Upper lobe of right lung (tissue), 1 donor: Measurements from ENCODE around the gene ADGRV1. TPM values are rescaled to one million over a fixed set of nuclear protein-coding genes. Genes with fewer than 3 reads are reported as not detected.
A peak's percentile ranks its signal among the peaks of the same experiment; 100 is the strongest.

Experiments
- ATAC-seq: fragments of 200-7000 bp; cut with Tn5 transposase; one replicate; pipeline ENCODE4 v1.9.1; 2020; ENCODE audit warnings: mild to moderate bottlenecking, moderate library complexity
- DNase-seq: peaks from one replicate; pipeline ENCODE4 v3.0.0-alpha.2; 2020
- H3K27ac ChIP-seq: fragments of 200-600 bp; one replicate; pipeline ENCODE4 v1.8.0; 2022
- H3K27me3 ChIP-seq: fragments of 200-600 bp; one replicate; pipeline ENCODE4 v1.8.0; 2022; ENCODE audit warnings: mild to moderate bottlenecking
- H3K36me3 ChIP-seq: fragments of 200-600 bp; one replicate; pipeline ENCODE4 v1.8.0; 2022
- H3K4me1 ChIP-seq: fragments of 200-600 bp; one replicate; pipeline ENCODE4 v1.8.0; 2022
- H3K4me3 ChIP-seq: fragments of 200-600 bp; one replicate; pipeline ENCODE4 v1.8.0; 2022; ENCODE audit warnings: mild to moderate bottlenecking
- H3K9me3 ChIP-seq: fragments of 200-600 bp; one replicate; pipeline ENCODE4 v1.8.0; 2022
- CTCF ChIP-seq: fragments of 200-600 bp; IDR thresholded peaks from one replicate; pipeline ENCODE4 v1.8.0; 2022; ENCODE audit warnings: antibody characterized with exemption
- intact Hi-C: fragments of 100-400 bp; cut with DNase I; formaldehyde crosslinking; loops from one replicate; pipeline ENCODE4 v1.11.0; 2022
- total RNA-seq: library from RNA; stranded (reverse); fragmentation: NEBNext Ultra II Directional; extraction: Animal tissue kit (Norgen Biotek cat#: 25700); gene quantifications from one replicate; pipeline ENCODE4 v1.2.1, GENCODE V29; 2021
- donor health status: DM: no; HTN: yes; CAD: no; lungs with severe emphysema.

The ADGRV1 gene
- total RNA-seq, 1 donor from 2014 or later = 47.1 TPM

- no peak for DNase-seq
- Histone ChIP-seq H3K4me1 (peaks cover 4% of the 10 kb centered on the region), H3K9me3 (no peaks in the 10 kb centered on the region), H3K36me3 (no peaks in the 10 kb centered on the region), H3K4me3 (no peak overlapping the region), H3K27ac (no peak overlapping the region), H3K27me3 (no peaks in the 10 kb centered on the region)
- intact Hi-C loops = no loop called here
- TF ChIP-seq CTCF = no peak
- peak; percentile 88 for ATAC-seq
Observed at GRCh38 chr5:90888511-90889324, 330.1 kb downstream of the ADGRV1 start.

DNA sequence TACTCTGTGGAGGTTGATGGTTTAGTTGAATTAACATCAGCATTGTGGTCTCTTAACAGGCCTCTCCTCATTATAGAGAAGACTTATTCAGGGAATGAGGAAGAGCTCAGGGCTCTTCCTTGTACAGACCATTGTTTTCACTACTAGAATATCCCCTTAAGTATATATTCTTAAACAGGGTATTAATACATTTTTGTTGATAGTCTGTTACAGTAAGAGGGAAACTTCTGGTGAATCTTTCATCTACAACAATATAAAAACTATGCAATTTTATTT, 330.7 kb downstream of the ADGRV1 start:
- intact Hi-C loops = no loop called here
- Histone ChIP-seq H3K4me1 (peaks cover 4% of the 10 kb centered on the region), H3K27me3 (no peaks in the 10 kb centered on the region), H3K27ac (no peak overlapping the region), H3K4me3 (no peak overlapping the region), H3K36me3 (no peaks in the 10 kb centered on the region), H3K9me3 (no peaks in the 10 kb centered on the region)
- TF ChIP-seq CTCF = no peak
- ATAC-seq = peak; percentile 31
- DNase-seq = no peak

DNA sequence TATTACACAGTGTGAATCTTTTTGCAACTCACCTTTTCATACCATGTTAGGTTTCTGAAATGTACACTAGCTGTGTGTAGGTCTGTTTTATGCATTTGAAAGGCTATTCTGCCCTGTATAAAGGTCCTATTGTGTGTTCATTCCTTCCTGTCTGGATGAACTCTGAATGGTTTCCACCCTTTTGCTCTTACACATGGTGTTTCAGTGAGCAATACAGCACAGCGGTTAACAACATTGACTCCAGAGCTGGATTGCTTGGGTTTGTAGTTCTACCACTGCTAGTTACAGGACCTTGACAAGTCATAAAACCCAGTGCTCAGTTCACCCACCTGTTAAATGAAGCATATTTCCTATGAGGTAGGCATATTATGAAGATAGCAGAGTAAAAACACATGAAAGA, 331.6 kb downstream of the ADGRV1 start:
- no peaks in the 10 kb centered on the region for H3K27me3 ChIP-seq
- no peak overlapping the region for H3K27ac ChIP-seq
- no peaks in the 10 kb centered on the region for H3K9me3 ChIP-seq
- H3K4me1 ChIP-seq = peaks cover 4% of the 10 kb centered on the region
- no peak for ATAC-seq
- no peaks in the 10 kb centered on the region for H3K36me3 ChIP-seq
- no peak for TF ChIP-seq CTCF
- intact Hi-C loops = no loop called here
- no peak for DNase-seq
- no peak overlapping the region for H3K4me3 ChIP-seq

GRCh38 chr5:90894866-90895420, 336.3 kb downstream of the ADGRV1 start:
- Histone ChIP-seq H3K4me1 (no peaks in the 10 kb centered on the region), H3K4me3 (no peak overlapping the region), H3K27me3 (no peaks in the 10 kb centered on the region), H3K36me3 (no peaks in the 10 kb centered on the region), H3K27ac (no peak overlapping the region), H3K9me3 (no peaks in the 10 kb centered on the region)
- no peak for ATAC-seq
- intact Hi-C loops = no loop called here
- no peak for DNase-seq
- TF ChIP-seq CTCF = no peak

DNA sequence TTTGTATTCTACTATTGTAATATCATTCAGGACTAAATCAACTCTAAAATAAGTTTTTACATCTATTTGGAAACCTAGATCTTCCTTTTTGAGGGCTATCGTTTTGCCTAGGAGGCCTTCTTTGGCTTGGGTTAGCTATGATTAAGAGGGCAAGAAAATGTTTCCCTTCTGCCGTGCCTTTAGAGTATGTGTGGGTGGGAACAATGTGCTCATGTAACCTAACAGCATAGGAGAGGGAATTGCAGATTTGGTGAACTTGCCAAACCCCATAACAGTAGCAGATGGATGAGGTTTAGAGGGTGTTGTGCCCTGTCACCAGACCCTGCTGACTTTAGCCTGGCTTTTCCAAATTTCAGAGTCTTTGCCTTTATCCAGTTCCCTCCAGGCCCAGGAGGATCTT, 339.0 kb downstream of the ADGRV1 start:
- Histone ChIP-seq H3K4me3 (no peak overlapping the region), H3K36me3 (no peaks in the 10 kb centered on the region), H3K9me3 (no peaks in the 10 kb centered on the region), H3K27me3 (no peaks in the 10 kb centered on the region), H3K4me1 (no peaks in the 10 kb centered on the region), H3K27ac (no peak overlapping the region)
- TF ChIP-seq CTCF = no peak
- DNase-seq (no peak), ATAC-seq (no peak)
- intact Hi-C loops = no loop called here
